ENCODE data around the gene NMB.

The NMB gene

DNA sequence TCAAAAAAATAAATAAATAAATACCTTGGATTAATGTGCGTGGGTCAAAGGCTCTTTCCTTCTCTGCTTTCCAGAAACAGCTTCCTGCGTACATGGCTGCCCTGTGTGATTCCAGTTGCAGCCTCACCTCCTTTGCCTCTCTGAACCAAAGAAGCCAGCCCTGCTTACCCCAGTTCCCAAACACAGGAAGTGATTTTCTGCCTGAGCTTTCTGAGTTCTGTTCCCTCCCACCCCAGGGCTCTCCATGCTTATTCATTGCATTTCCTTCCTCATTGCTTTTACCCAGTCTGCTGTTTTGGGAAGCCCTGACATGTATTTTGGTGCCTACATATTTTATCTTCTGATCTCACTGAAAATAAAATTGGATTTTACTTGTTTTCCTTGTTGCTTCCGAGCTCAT is 41.8 kb downstream of the NMB start:
- DNase-seq (ENCODE audit: low read depth in 2 of 2): no peak

DNA sequence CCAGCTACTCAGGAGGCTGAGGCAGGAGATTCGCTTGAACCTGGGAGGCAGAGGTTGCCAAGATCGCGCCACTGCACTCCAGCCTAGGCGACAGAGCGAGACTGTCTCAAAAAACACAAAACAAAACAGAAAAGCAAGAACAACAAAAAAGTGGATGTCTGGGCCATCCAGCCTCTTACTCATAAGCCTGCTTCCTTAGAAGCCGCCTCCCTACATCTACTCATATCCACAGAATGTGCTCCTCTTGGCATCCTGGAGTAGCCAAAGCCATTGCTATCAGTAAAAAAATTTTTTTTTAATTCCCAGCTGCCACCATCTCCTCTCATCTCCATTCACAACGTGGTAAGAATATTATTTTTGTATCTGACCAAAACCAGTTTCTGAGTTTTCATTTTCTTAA is 46.4 kb downstream of the NMB start:
- no peak for DNase-seq (ENCODE audit: low read depth in 2 of 2)

DNA sequence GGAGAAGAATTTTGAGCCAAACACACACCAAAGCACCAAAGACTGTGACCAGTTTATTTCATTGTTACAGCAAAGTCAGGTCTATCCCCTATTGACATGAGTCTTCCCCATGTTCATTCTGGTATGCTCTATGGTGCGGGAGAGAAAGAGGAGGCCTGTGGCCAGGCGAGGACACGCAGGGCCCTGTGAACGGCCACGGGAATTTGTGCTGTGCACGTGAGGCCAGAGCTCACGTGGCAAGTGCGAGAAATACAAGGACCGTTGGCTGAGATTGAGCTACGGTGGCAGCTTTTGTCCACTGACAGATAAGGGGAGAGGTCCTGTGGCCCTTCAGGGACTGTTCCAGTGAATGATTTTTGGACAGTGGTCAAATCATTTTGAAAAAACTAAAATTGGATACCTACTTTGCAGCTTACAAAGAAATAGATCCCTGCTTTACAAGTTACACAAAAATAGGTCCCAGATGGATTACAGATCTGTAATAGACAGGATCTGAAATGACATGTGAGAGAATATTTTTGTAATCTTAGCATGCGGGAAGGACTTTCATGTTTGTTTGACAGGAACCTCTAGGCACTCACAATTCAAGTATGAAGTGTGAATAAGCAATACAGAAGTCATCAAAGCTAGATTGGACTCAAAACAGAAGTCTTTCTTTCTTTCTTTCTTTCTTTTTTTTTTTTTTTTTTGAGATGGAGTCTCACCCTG is 48.0 kb downstream of the NMB start:
- DNase-seq (ENCODE audit: low read depth in 2 of 2): no peak

DNA sequence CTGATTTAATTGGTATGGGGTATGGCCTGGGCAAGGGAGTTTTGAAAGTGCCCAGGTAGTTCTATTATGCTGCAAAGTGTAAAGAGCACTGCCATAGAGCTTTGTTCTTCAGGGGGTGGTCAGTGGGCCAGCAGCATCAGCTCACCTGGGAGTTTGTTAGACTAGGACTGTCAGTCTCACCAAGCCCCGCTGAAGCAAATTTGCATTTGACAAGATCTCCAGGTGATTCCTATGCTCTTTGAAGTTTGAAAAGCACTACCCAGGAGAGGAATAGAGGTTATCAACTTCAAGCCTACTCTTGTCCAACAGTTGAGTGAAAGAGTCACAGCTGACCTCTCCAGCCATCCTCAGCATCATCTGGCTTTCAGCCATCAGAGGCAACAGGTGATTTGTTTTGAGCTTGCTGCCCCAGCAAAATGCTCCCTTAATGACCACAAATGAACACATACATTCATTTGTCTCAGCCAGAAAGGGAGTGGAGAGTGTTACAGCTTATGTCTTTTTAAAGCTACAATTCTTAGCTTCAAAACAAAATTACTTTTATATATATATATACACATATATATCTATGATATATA is 49.2 kb downstream of the NMB start:
- no peak for DNase-seq (ENCODE audit: low read depth in 2 of 2)

GRCh38 chr15:84606653-84607120 is 51.3 kb downstream of the NMB start:
- DNase-seq (ENCODE audit: low read depth in 2 of 2): no peak

DNA sequence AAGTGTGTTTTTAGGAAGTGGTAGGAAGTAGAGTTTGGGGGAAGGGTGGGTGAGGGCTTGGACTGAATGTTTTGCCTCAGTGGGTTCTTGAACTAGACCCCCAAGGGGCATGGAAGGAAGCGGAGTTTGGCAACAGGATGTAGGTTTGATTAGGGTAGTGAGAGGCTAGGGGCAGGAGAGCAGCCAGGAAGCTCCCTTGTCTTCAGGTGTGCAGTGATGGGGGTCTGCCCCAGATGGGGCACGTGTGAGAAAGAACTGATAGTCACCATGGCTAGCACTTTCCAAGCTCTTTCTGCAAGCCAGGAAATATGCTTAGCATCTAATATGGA is 52.5 kb downstream of the NMB start:
- DNase-seq (ENCODE audit: low read depth in 2 of 2): no peak
